Hepatocyte (in vitro differentiated cells): ENCODE measurements around the gene TPM4. TPM values are rescaled to one million over a fixed set of nuclear protein-coding genes. Genes with fewer than 3 reads are reported as not detected.
A peak's percentile ranks its signal among the peaks of the same experiment; 100 is the strongest.

Experiments
- DNase-seq: peaks from one replicate; pipeline ENCODE4 v3.0.0-alpha.2; 2016; ENCODE audit warnings: low spot score
- H2AFZ ChIP-seq: fragments of 200-600 bp; sonication (generic); 2 replicates; pipeline ENCODE4 v1.6.0; 2016; ENCODE audit warnings: antibody characterized with exemption, mild to moderate bottlenecking
- H3K27ac ChIP-seq: fragments of 200-600 bp; sonication (generic); 2 replicates; pipeline ENCODE4 v1.5.1; 2016; ENCODE audit warnings: mild to moderate bottlenecking
- H3K27me3 ChIP-seq: fragments of 200-600 bp; sonication (generic); 2 replicates; pipeline ENCODE4 v1.6.1; 2016
- H3K36me3 ChIP-seq: fragments of 200-600 bp; sonication (generic); replicated peaks from 2 replicates; pipeline ENCODE4 v1.5.1; 2016; ENCODE audit warnings: low read depth; ENCODE audit not compliant: insufficient read depth
- H3K4me1 ChIP-seq: fragments of 200-600 bp; sonication (generic); 2 replicates; pipeline ENCODE4 v1.5.1; 2016; ENCODE audit warnings: mild to moderate bottlenecking, moderate library complexity; ENCODE audit not compliant: insufficient read depth
- H3K4me2 ChIP-seq: fragments of 200-600 bp; sonication (generic); 2 replicates; pipeline ENCODE4 v1.6.0; 2016
- H3K4me3 ChIP-seq: fragments of 200-600 bp; sonication (generic); 2 replicates; pipeline ENCODE4 v1.5.1; 2016; ENCODE audit warnings: mild to moderate bottlenecking
- H3K79me2 ChIP-seq: fragments of 200-600 bp; sonication (generic); 2 replicates; pipeline ENCODE4 v1.6.0; 2017; ENCODE audit warnings: mild to moderate bottlenecking
- H3K9me2 ChIP-seq: fragments of 200-600 bp; sonication (generic); replicated peaks from 2 replicates; pipeline ENCODE4 v1.6.0; 2017; ENCODE audit warnings: mild to moderate bottlenecking; ENCODE audit not compliant: insufficient read depth
- H3K9me3 ChIP-seq: fragments of 200-600 bp; sonication (generic); 2 replicates; pipeline ENCODE4 v1.5.1; 2016; ENCODE audit warnings: low read depth, mild to moderate bottlenecking
- H4K20me1 ChIP-seq: fragments of 200-600 bp; sonication (generic); 2 replicates; pipeline ENCODE4 v1.6.0; 2016; ENCODE audit warnings: mild to moderate bottlenecking; ENCODE audit not compliant: insufficient read depth, poor library complexity, severe bottlenecking
- CTCF ChIP-seq: fragments of 200-600 bp; sonication (generic); IDR thresholded peaks from 2 replicates; pipeline ENCODE4 v1.5.1; 2016; ENCODE audit warnings: antibody characterized with exemption, mild to moderate bottlenecking; ENCODE audit not compliant: poor library complexity
- EZH2 ChIP-seq: fragments of 200-600 bp; sonication (generic); IDR thresholded peaks from 2 replicates; pipeline ENCODE4 v1.6.1; 2016; ENCODE audit warnings: antibody characterized with exemption, mild to moderate bottlenecking, borderline replicate concordance
- EZH2phosphoT487 ChIP-seq: fragments of 200-600 bp; sonication (generic); IDR thresholded peaks from one replicate; pipeline ENCODE4 v1.6.1; 2018; ENCODE audit warnings: antibody characterized with exemption, mild to moderate bottlenecking, low read depth, moderate library complexity; ENCODE audit not compliant: unreplicated experiment, severe bottlenecking
- WGBS: methylation state at CpG from one replicate; pipeline ENCODE4 v1.1.6; 2016; ENCODE audit warnings: low lambda C conversion rate; ENCODE audit errors: missing lambda C conversion rate; 5-methylcytosine and 5-hydroxymethylcytosine counted together
- polyA plus RNA-seq: library from polyadenylated mRNA; unstranded; fragments of >200 nt; fragmentation: Nextera tagmentation; extraction: Ambion mirVana; gene quantifications from 2 replicates; pipeline ENCODE4 v1.2.1, GENCODE V29; 2016
- total RNA-seq: library from RNA; depleted of rRNA; stranded (reverse); fragments of >200 nt; gene quantifications from 2 replicates; pipeline ENCODE4 v1.2.3, GENCODE V29; 2014

Gene TPM4
- total and polyA plus RNA-seq, 2 experiments from 2014 or later, result 337 to 417 TPM

GRCh38 chr19:16071072-16071691 is 5.1 kb upstream of the TPM4 start:
- Histone ChIP-seq H3K27me3 (no peaks in the 10 kb centered on the region), H4K20me1 (no peaks in the 10 kb centered on the region), H3K9me2 (no peaks in the 10 kb centered on the region), H3K27ac (peak overlapping the region; percentile 41), H3K4me1 (no peaks in the 10 kb centered on the region), H3K79me2 (peaks cover 7% of the 10 kb centered on the region), H3K4me3 (no peak overlapping the region), H3K9me3 (no peaks in the 10 kb centered on the region), H2AFZ (no peak overlapping the region), H3K4me2 (no peak overlapping the region), H3K36me3 (no peaks in the 10 kb centered on the region)
- WGBS, result 89% methylated on average over 9 of the region's 9 CpGs
- TF ChIP-seq EZH2 (no peak), CTCF (no peak)
- no peak for DNase-seq

- Histone ChIP-seq H3K4me2 (no peak overlapping the region), H3K27ac (no peak overlapping the region), H3K27me3 (no peaks in the 10 kb centered on the region), H3K36me3 (no peaks in the 10 kb centered on the region), H3K9me3 (no peaks in the 10 kb centered on the region), H3K9me2 (no peaks in the 10 kb centered on the region), H3K79me2 (peaks cover 28% of the 10 kb centered on the region), H4K20me1 (no peaks in the 10 kb centered on the region), H3K4me3 (no peak overlapping the region), H3K4me1 (peaks cover 9% of the 10 kb centered on the region), H2AFZ (no peak overlapping the region)
- WGBS, result 93% methylated on average over 7 of the region's 7 CpGs
- no peak for DNase-seq
- no peak for TF ChIP-seq EZH2
- no peak for TF ChIP-seq EZH2phosphoT487
- TF ChIP-seq CTCF, result no peak
Measured at GRCh38 chr19:16073481-16073880, 2.8 kb upstream of the TPM4 start.

- no peaks in the 10 kb centered on the region for H3K36me3 ChIP-seq
- no peak for DNase-seq
- 65% methylated on average over 3 of the region's 3 CpGs for WGBS
- H3K9me3 ChIP-seq, result no peaks in the 10 kb centered on the region
- H3K4me2 ChIP-seq, result no peak overlapping the region
- H4K20me1 ChIP-seq, result peaks cover under 1% of the 10 kb centered on the region
- H3K9me2 ChIP-seq, result no peaks in the 10 kb centered on the region
- TF ChIP-seq CTCF, result no peak
- no peak for TF ChIP-seq EZH2phosphoT487
- no peak for TF ChIP-seq EZH2
- peaks cover 9% of the 10 kb centered on the region for H3K4me1 ChIP-seq
- no peak overlapping the region for H2AFZ ChIP-seq
- H3K27ac ChIP-seq, result peak overlapping the region; percentile 38
- no peak overlapping the region for H3K4me3 ChIP-seq
- no peaks in the 10 kb centered on the region for H3K27me3 ChIP-seq
- peaks cover 29% of the 10 kb centered on the region for H3K79me2 ChIP-seq
Measured at GRCh38 chr19:16073988-16074387, 2.3 kb upstream of the TPM4 start.
